K562 (cell line): ENCODE data around the gene TRAF3IP3. TPM values are rescaled to one million over a fixed set of nuclear protein-coding genes. Genes with fewer than 3 reads are reported as not detected.

Experiments
- CHD7 ChIP-seq: fragments of 200-600 bp; sonication (generic); IDR thresholded peaks from one replicate; pipeline ENCODE4 v1.6.1; 2012; ENCODE audit warnings: mild to moderate bottlenecking, low read depth, low read length, inconsistent platforms
- GTF2E2 ChIP-seq: fragments of 200-800 bp; sonication (Bioruptor generic); IDR thresholded peaks from 2 replicates; pipeline ENCODE4 v1.6.1; 2016; ENCODE audit warnings: missing genetic modification characterization, missing compliant biosample characterization
- KAT7 ChIP-seq: sonication (generic); formaldehyde crosslinking; IDR thresholded peaks from 2 replicates; pipeline ENCODE4 v1.8.0; 2022; ENCODE audit warnings: missing genetic modification reagents, mild to moderate bottlenecking, borderline replicate concordance
- TAF15 ChIP-seq: fragments of 200-400 bp; formaldehyde crosslinking; IDR thresholded peaks from 2 replicates; pipeline ENCODE4 v1.6.1; 2017; ENCODE audit warnings: mild to moderate bottlenecking, low read depth, low read length, moderate library complexity
- TCF15 ChIP-seq: fragments of 250-450 bp; sonication (Bioruptor Pico); IDR thresholded peaks from 2 replicates; pipeline ENCODE4 v1.8.0; 2022; ENCODE audit warnings: moderate library complexity, mild to moderate bottlenecking, inconsistent platforms
- ZBTB43 ChIP-seq: sonication (generic); formaldehyde crosslinking; IDR thresholded peaks from 2 replicates; pipeline ENCODE4 v1.8.0; 2023; ENCODE audit warnings: mild to moderate bottlenecking, missing genetic modification reagents
- ZNF347 ChIP-seq: fragments of 450-650 bp; formaldehyde crosslinking; IDR thresholded peaks from 2 replicates; pipeline ENCODE4 v1.4.0; 2020; ENCODE audit warnings: low read depth, mild to moderate bottlenecking, moderate library complexity
- ZNF586 ChIP-seq: fragments of 450-650 bp; formaldehyde crosslinking; conservative IDR thresholded peaks from 2 replicates; pipeline ENCODE4 v1.4.0; 2020; ENCODE audit warnings: mild to moderate bottlenecking, moderate library complexity
- ZNF830 ChIP-seq: fragments of 250-450 bp; sonication (Bioruptor Pico); IDR thresholded peaks from 2 replicates; pipeline ENCODE4 v1.5.0; 2021; ENCODE audit warnings: mild to moderate bottlenecking
- polyA plus RNA-seq, 8 experiments: library from polyadenylated mRNA; depleted of rRNA in 4 of 8; stranded (reverse) in 5 of 8; unstranded in 3 of 8; fragments of >200 nt; fragmentation: Nextera tagmentation in 2 of 8; fragmentation: Illumina TruSeq in 1 of 8; extraction: Ambion mirVana in 2 of 8; extraction: Trizol in 1 of 8; gene quantifications; 2 replicates each; pipeline versions ENCODE4 v1.2.1 to v1.2.3, GENCODE V29; 2011 to 2014; ENCODE audit warnings: inconsistent platforms in 1 of 8, missing spikeins in 1 of 8
- total RNA-seq, 7 experiments: library from RNA; depleted of rRNA in 6 of 7; stranded (reverse); fragments of >200 nt in 6 of 7; fragmentation: Illumina TruSeq in 2 of 7; extraction: Trizol in 2 of 7; gene quantifications; 2 replicates each; pipeline versions ENCODE4 v1.2.1 to v1.2.3, GENCODE V29; 2011 to 2021; ENCODE audit warnings: low replicate concordance in 1 of 7

The TRAF3IP3 gene
- total and polyA plus RNA-seq, 9 of the 15 experiments (the other 6 are each of a cell fraction or from before 2014, with no cell fraction given): 0.06 to 1.1 (median 0.31) TPM

- TF ChIP-seq TCF15 (CRISPR knock-in tag) (no peak), GTF2E2 (tag) (no peak; the same call in 1 of the 2 replicates), ZBTB43 (CRISPR knock-in tag) (peak; percentile 46; the same call in 1 of the 2 replicates), TAF15 (no peak), CHD7 (no peak), KAT7 (CRISPR knock-in tag) (peak; percentile 93; the same call in 1 of the 2 replicates), ZNF347 (CRISPR knock-in tag) (no peak), ZNF830 (CRISPR knock-in tag) (no peak), ZNF586 (CRISPR knock-in tag) (no peak)
These were observed 71.8 kb downstream of the TRAF3IP3 start, which contains the start of gene UTP25 (continued) for GRCh38 chr1:209827384-209828262.
